HEK293 (cell line): Measurements from ENCODE around the gene CLIP1.

Experiments
- PBX3 ChIP-seq: sonication (generic); formaldehyde crosslinking; IDR thresholded peaks from 2 replicates; pipeline ENCODE4 v1.8.1; 2022; ENCODE audit warnings: mild to moderate bottlenecking, moderate library complexity, missing genetic modification reagents
- TCF7L2 ChIP-seq: IDR thresholded peaks from 2 replicates; pipeline ENCODE4 v1.6.1; 2011; ENCODE audit warnings: low read depth, mild to moderate bottlenecking, inconsistent platforms, low read length, moderate library complexity, borderline replicate concordance
- YY1 ChIP-seq: fragments of 450-650 bp; formaldehyde crosslinking; IDR thresholded peaks from 2 replicates; pipeline ENCODE4 v1.5.1; 2018; ENCODE audit warnings: missing biosample characterization, missing genetic modification characterization
- ZBTB1 ChIP-seq: fragments of 450-650 bp; formaldehyde crosslinking; IDR thresholded peaks from 2 replicates; pipeline ENCODE4 v1.5.1; 2016; ENCODE audit warnings: missing biosample characterization, missing genetic modification characterization
- ZBTB11 ChIP-seq: fragments of 450-650 bp; formaldehyde crosslinking; conservative IDR thresholded peaks from 2 replicates; pipeline ENCODE4 v1.5.1; 2016; ENCODE audit warnings: low read depth, missing biosample characterization, missing genetic modification characterization
- ZNF248 ChIP-seq: fragments of 450-650 bp; formaldehyde crosslinking; IDR thresholded peaks from 2 replicates; pipeline ENCODE4 v1.5.1; 2017; ENCODE audit warnings: missing biosample characterization, missing genetic modification characterization
- ZNF747 ChIP-seq: fragments of 450-650 bp; formaldehyde crosslinking; IDR thresholded peaks from 2 replicates; pipeline ENCODE4 v1.5.1; 2016; ENCODE audit warnings: missing biosample characterization, missing genetic modification characterization
- ZNF843 ChIP-seq: fragments of 450-650 bp; formaldehyde crosslinking; IDR thresholded peaks from 2 replicates; pipeline ENCODE4 v1.5.1; 2016; ENCODE audit warnings: missing biosample characterization, missing genetic modification characterization

- TF ChIP-seq ZNF843: no peak
- TF ChIP-seq ZBTB11 (tag by site-specific recombination): no peak
- no peak for TF ChIP-seq ZNF747 (tag by site-specific recombination)
- no peak for TF ChIP-seq PBX3 (CRISPR knock-in tag)
- no peak for TF ChIP-seq TCF7L2
- no peak for TF ChIP-seq ZBTB1
- no peak for TF ChIP-seq YY1
- TF ChIP-seq ZNF248 (tag by site-specific recombination): no peak
These were observed 19.2 kb downstream of the CLIP1 start for GRCh38 chr12:122403115-122403770.
